Gastroesophageal sphincter (tissue), 4 donors: ENCODE results near the gene HECTD3. TPM values are rescaled to one million over a fixed set of nuclear protein-coding genes. Genes with fewer than 3 reads are reported as not detected.

Source experiments
- ATAC-seq: fragments of 150-250 bp; one replicate; pipeline ENCODE4 v1.9.1; 2016; ENCODE audit warnings: mild to moderate bottlenecking, moderate library complexity
- H3K27ac ChIP-seq, 4 donors: fragments of 200-600 bp; sonication (generic) in 3 of 4; 1 replicate in 3 of 4; 2 replicates in 1 of 4; pipeline ENCODE4 v1.5.1; 2016 to 2019
- H3K27me3 ChIP-seq: fragments of 200-600 bp; sonication (generic); one replicate; pipeline ENCODE4 v1.5.1; 2019
- H3K36me3 ChIP-seq, 2 donors: fragments of 200-600 bp; sonication (generic); one replicate each; pipeline ENCODE4 v1.5.1; 2019; ENCODE audit warnings: control low read depth in 1 of 2
- H3K4me1 ChIP-seq, 3 donors: fragments of 200-600 bp; sonication (generic); 1 replicate in 2 of 3; 2 replicates in 1 of 3; pipeline ENCODE4 v1.5.1; 2016 to 2019; ENCODE audit warnings: control low read depth in 2 of 3
- H3K4me3 ChIP-seq, 2 donors: fragments of 200-600 bp; sonication (generic); one replicate each; pipeline ENCODE4 v1.5.1; 2019; ENCODE audit warnings: mild to moderate bottlenecking in 1 of 2, moderate library complexity in 1 of 2
- H3K9me3 ChIP-seq, 3 donors: fragments of 200-600 bp; sonication (generic); one replicate each; pipeline ENCODE4 v1.5.1; 2017 to 2019; ENCODE audit warnings: control low read depth in 2 of 3
- EP300 ChIP-seq: sonication (generic); formaldehyde crosslinking; IDR thresholded peaks from one replicate; pipeline ENCODE4 v1.6.1; 2017; ENCODE audit warnings: antibody characterized with exemption, mild to moderate bottlenecking
- POLR2A ChIP-seq, 2 donors: fragments of 450-650 bp; IDR thresholded peaks; one replicate each; pipeline ENCODE4 v1.6.1; 2017; ENCODE audit warnings: antibody characterized with exemption in 2 of 2, mild to moderate bottlenecking in 2 of 2, moderate library complexity in 1 of 2
- POLR2AphosphoS5 ChIP-seq: sonication (generic); formaldehyde crosslinking; IDR thresholded peaks from one replicate; pipeline ENCODE4 v1.6.1; 2017; ENCODE audit warnings: antibody characterized with exemption
- WGBS, 2 donors: methylation state at CpG; one replicate each; pipeline ENCODE4 v1.1.5; 2018; ENCODE audit warnings: low coverage in 1 of 2; 5-methylcytosine and 5-hydroxymethylcytosine counted together
- total RNA-seq, 4 donors: library from RNA; depleted of rRNA; stranded (reverse); fragments of >200 nt; gene quantifications; one replicate each; pipeline ENCODE4 v1.1.0, GENCODE V29; 2016
- TF ChIP-seq, protein P1 (sequence below), 4 experiments: fragments of 200-600 bp in 2 of 4; fragments of 450-650 bp in 2 of 4; sonication (generic) in 1 of 4; IDR thresholded peaks; one replicate each; pipeline ENCODE4 v1.5.1; 2017 to 2019; ENCODE audit warnings: antibody characterized with exemption in 4 of 4, mild to moderate bottlenecking in 2 of 4, moderate library complexity in 2 of 4

HECTD3 gene
- total RNA-seq, 4 donors from 2014 or later = 27.7 to 48.6 (median 37.5) TPM

GRCh38 chr1:45009956-45010854 is 919 bp downstream of the HECTD3 start:
- TF ChIP-seq POLR2AphosphoS5 = no peak
- TF ChIP-seq, protein P1, sequence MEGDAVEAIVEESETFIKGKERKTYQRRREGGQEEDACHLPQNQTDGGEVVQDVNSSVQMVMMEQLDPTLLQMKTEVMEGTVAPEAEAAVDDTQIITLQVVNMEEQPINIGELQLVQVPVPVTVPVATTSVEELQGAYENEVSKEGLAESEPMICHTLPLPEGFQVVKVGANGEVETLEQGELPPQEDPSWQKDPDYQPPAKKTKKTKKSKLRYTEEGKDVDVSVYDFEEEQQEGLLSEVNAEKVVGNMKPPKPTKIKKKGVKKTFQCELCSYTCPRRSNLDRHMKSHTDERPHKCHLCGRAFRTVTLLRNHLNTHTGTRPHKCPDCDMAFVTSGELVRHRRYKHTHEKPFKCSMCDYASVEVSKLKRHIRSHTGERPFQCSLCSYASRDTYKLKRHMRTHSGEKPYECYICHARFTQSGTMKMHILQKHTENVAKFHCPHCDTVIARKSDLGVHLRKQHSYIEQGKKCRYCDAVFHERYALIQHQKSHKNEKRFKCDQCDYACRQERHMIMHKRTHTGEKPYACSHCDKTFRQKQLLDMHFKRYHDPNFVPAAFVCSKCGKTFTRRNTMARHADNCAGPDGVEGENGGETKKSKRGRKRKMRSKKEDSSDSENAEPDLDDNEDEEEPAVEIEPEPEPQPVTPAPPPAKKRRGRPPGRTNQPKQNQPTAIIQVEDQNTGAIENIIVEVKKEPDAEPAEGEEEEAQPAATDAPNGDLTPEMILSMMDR (IDR thresholded peaks at IDR 0.05) = no peak
- no peak for TF ChIP-seq EP300
- TF ChIP-seq POLR2A (IDR thresholded peaks at IDR 0.05) = no peak
- ATAC-seq = no peak
- Histone ChIP-seq H3K27ac (peak overlapping the region in 3 of 4 donors; percentile 87 to 90 (median 90)), H3K4me1 (peaks cover 0 to 58% (median 37%) of the 10 kb centered on the region in 3 donors), H3K4me3 (peak overlapping the region; percentile 94 to 100), H3K36me3 (peaks cover 0 to 61% of the 10 kb centered on the region in 2 donors), H3K27me3 (no peaks in the 10 kb centered on the region), H3K9me3 (no peaks in the 10 kb centered on the region)
- WGBS, 2 donors = 21 to 59% methylated on average over 5 to 12 of the region's 41 CpGs

DNA sequence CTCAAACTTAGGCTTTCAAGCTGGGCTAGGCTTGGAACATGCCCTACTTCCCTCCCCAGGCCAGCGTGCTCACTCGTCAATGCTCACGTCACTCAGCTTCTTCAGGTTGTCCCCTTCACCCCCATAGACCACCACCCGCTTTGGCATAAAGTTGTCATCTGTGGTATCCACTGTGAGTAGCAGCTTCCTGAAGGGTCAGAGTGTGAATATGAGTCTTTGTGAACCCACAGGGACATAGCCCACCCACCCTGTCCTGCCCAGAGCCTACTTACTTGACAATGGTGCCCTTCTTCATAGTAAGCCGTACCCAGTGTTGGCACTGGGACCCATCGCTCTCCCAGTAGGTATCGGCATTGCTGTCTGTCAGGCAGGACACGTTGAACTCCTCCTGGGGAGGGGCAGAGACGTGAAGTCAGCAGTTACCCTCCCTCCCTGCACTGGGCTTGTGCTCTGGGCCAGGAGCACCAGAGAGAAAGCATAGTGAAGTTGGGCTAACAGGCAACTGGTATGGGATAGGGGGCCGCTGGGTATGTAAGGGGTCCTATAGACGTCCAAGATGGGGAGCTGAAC is 1.7 kb downstream of the HECTD3 start:
- H3K27ac ChIP-seq = peak overlapping the region in 1 of 4 donors; percentile 87

DNA sequence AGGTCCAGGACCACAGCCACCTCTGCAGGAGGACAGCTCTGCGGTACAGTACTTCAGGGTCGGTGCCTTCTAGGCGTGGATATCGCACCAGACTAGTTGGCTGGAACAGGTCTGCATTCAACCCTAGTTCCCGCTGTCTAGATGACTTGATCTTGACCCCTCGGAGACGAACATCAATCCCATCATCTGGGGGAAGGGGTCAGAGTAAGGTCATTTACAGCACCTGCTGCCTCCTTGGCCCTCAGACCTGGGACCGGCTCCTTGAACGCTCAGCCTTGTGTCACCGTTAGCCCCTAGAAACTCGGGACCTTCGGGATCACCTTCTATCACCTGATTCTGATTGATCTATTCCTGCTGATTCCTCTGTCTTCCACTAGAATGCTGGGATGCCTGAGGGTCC is 2.6 kb downstream of the HECTD3 start:
- 87 to 88% methylated on average over 5 to 9 of the region's 12 CpGs for WGBS, 2 donors

More for the DNA sequence above, 1.7 kb downstream of the HECTD3 start:
- TF ChIP-seq POLR2A (IDR thresholded peaks at IDR 0.05) (no peak), POLR2AphosphoS5 (no peak), EP300 (no peak)
- TF ChIP-seq, protein P1 (IDR thresholded peaks at IDR 0.05) = no peak
- Histone ChIP-seq H3K9me3 (no peaks in the 10 kb centered on the region), H3K4me1 (peaks cover 0 to 51% (median 32%) of the 10 kb centered on the region in 3 donors), H3K27me3 (no peaks in the 10 kb centered on the region), H3K36me3 (peaks cover 0 to 65% of the 10 kb centered on the region in 2 donors), H3K4me3 (peak overlapping the region in 1 of 2 donors; percentile 100)
- ATAC-seq = no peak
- 79 to 82% methylated on average over 4 to 7 of the region's 11 CpGs for WGBS, 2 donors

DNA sequence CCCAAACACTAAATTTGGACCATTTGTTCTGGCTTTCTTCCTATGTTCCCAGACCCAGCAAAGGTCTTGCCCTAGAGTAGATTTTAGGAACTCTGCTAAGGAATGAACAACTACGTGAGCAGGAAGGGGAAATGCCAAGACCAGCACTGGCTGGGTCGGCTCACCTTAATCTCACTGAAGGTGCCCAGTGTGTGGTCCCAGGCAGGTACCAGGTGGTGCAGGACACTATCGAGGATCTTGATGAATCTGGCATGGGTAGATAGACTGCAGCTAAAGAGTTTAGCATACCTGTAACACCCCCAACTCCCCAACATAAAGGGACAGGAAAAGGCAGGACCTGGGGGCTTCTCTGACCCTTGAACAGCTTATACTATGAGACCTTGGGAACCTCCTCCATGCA is 3.0 kb downstream of the HECTD3 start:
- no CpG with 5 or more reads among the region's 3 CpGs for WGBS, 2 donors
- no peak for ATAC-seq
- Histone ChIP-seq H3K4me3 (no peak overlapping the region), H3K27me3 (no peaks in the 10 kb centered on the region), H3K36me3 (peaks cover 0 to 67% of the 10 kb centered on the region in 2 donors), H3K9me3 (no peaks in the 10 kb centered on the region), H3K4me1 (peaks cover 0 to 38% (median 24%) of the 10 kb centered on the region in 3 donors), H3K27ac (no peak overlapping the region)
- TF ChIP-seq, protein P1 (IDR thresholded peaks at IDR 0.05) = no peak
- no peak for TF ChIP-seq POLR2A (IDR thresholded peaks at IDR 0.05)
- TF ChIP-seq POLR2AphosphoS5 = no peak
- TF ChIP-seq EP300 = no peak

More for the DNA sequence above, 2.6 kb downstream of the HECTD3 start:
- ATAC-seq = no peak
- no peak overlapping the region for H3K4me3 ChIP-seq
- peaks cover 0 to 65% of the 10 kb centered on the region in 2 donors for H3K36me3 ChIP-seq
- H3K9me3 ChIP-seq = no peaks in the 10 kb centered on the region
- H3K27ac ChIP-seq = no peak overlapping the region
- H3K27me3 ChIP-seq = no peaks in the 10 kb centered on the region
- peaks cover 0 to 42% (median 28%) of the 10 kb centered on the region in 3 donors for H3K4me1 ChIP-seq
- TF ChIP-seq POLR2AphosphoS5 (no peak), EP300 (no peak), POLR2A (IDR thresholded peaks at IDR 0.05) (no peak)
- TF ChIP-seq, protein P1 (IDR thresholded peaks at IDR 0.05) = no peak
